Calu3 (cell line): ENCODE data around the gene CEP78. TPM values are rescaled to one million over a fixed set of nuclear protein-coding genes. Genes with fewer than 3 reads are reported as not detected.

Experiments
- Bru-seq: library from RNA; stranded (reverse); fragments of 400-500 nt; gene quantifications from one replicate; lab custom pipeline; 2021; lab: Mats Ljungman, UMichigan
- BruChase-seq, 2 experiments: library from RNA; stranded (reverse); fragments of 400-500 nt; gene quantifications; one replicate each; lab custom pipeline; 2021; lab: Mats Ljungman, UMichigan
- BruUV-seq: library from RNA; stranded (reverse); fragments of 400-500 nt; replicated peaks from 2 replicates; lab custom pipeline; 2021; lab: Mats Ljungman, UMichigan
- CTCF ChIA-PET: fragments of 300-600 bp; sonication (Branson Sonifier 250); formaldehyde crosslinking; loops from one replicate; lab custom pipeline; 2022; ENCODE audit warnings: antibody characterized with exemption; lab: Charles Lee
- DNase-seq: peaks from one replicate; pipeline ENCODE4 v3.0.0; 2022
- H3K27ac Mint-ChIP-seq: one replicate; pipeline ENCODE4 v1.8.0; 2022; ENCODE audit warnings: mixed read lengths; ENCODE audit not compliant: unreplicated experiment
- H3K27me3 Mint-ChIP-seq: one replicate; pipeline ENCODE4 v1.8.0; 2022; ENCODE audit warnings: mixed read lengths; ENCODE audit not compliant: unreplicated experiment
- H3K36me3 Mint-ChIP-seq: one replicate; pipeline ENCODE4 v1.8.0; 2022; ENCODE audit warnings: mild to moderate bottlenecking, moderate library complexity, mixed read lengths; ENCODE audit not compliant: insufficient read depth, unreplicated experiment
- H3K4me1 Mint-ChIP-seq: one replicate; pipeline ENCODE4 v1.8.0; 2022; ENCODE audit warnings: mild to moderate bottlenecking, low read depth, mixed read lengths; ENCODE audit not compliant: unreplicated experiment
- H3K4me3 Mint-ChIP-seq: one replicate; pipeline ENCODE4 v1.8.0; 2022; ENCODE audit warnings: mild to moderate bottlenecking, low read depth, moderate library complexity, mixed read lengths; ENCODE audit not compliant: unreplicated experiment
- H3K9me3 Mint-ChIP-seq: one replicate; pipeline ENCODE4 v1.8.0; 2022; ENCODE audit warnings: low read depth, mixed read lengths; ENCODE audit not compliant: unreplicated experiment
- CTCF ChIP-seq: fragments of 200-600 bp; IDR thresholded peaks from one replicate; pipeline ENCODE4 v1.8.0; 2022; ENCODE audit warnings: antibody characterized with exemption; ENCODE audit not compliant: unreplicated experiment
- intact Hi-C: fragments of 100-400 bp; cut with micrococcal nuclease; formaldehyde crosslinking; loops from one replicate; pipeline ENCODE4 v1.10.0; 2022; ENCODE audit not compliant: unreplicated experiment
- long read RNA-seq: library from polyadenylated mRNA; stranded (forward); transcript quantifications from one replicate; pipeline ENCODE4 v2.0.0, GENCODE V29; 2022
- total RNA-seq: library from RNA; stranded (reverse); gene quantifications from 2 replicates; pipeline ENCODE4 v1.2.3, GENCODE V29; 2022

The CEP78 gene, protein sequence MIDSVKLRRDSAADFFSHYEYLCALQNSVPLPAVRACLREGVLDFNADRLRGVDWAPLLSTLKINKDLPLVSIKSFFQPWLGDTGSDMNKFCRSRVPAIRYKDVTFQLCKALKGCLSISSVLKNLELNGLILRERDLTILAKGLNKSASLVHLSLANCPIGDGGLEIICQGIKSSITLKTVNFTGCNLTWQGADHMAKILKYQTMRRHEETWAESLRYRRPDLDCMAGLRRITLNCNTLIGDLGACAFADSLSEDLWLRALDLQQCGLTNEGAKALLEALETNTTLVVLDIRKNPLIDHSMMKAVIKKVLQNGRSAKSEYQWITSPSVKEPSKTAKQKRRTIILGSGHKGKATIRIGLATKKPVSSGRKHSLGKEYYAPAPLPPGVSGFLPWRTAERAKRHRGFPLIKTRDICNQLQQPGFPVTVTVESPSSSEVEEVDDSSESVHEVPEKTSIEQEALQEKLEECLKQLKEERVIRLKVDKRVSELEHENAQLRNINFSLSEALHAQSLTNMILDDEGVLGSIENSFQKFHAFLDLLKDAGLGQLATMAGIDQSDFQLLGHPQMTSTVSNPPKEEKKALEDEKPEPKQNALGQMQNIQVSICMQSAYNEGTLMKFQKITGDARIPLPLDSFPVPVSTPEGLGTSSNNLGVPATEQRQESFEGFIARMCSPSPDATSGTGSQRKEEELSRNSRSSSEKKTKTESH
- total RNA-seq (17.3 and 20.8 TPM in 2 replicates), Bru-seq, nascent RNA (percentile 61 among the genes with signal in this experiment), BruChase-seq, experiment 1, labeled RNA remaining after a 6-hour chase (percentile 71 among the genes with signal in this experiment), BruChase-seq, experiment 2, labeled RNA remaining after a 2-hour chase (percentile 68 among the genes with signal in this experiment)
- long read RNA-seq, partial matches to known transcripts: 0 of 9 reads
- long read RNA-seq, other reads (novel, unspliced or antisense): 1 of 9 reads

GRCh38 chr9:78235762-78236550 is at the start of gene CEP78:
TSS of gene CEP78 (plus strand) at chr9:78236075. CDS start at chr9:78236351, 276 bp downstream.
- Mint-ChIP-seq H3K27me3 (no peaks in the 10 kb centered on the region), H3K4me3 (no peak within 1 kb of the TSS), H3K9me3 (no peaks in the 10 kb centered on the region), H3K36me3 (peaks cover 17% of the 10 kb centered on the region), H3K4me1 (peaks cover 11% of the 10 kb centered on the region), H3K27ac (peak within 1 kb of the TSS; percentile 94)
- BruUV-seq: no TSS peak
- CTCF ChIA-PET: no interaction called here
- peak; percentile 87 for DNase-seq
- TF ChIP-seq CTCF: no peak
- intact Hi-C loops: no loop called here

DNA sequence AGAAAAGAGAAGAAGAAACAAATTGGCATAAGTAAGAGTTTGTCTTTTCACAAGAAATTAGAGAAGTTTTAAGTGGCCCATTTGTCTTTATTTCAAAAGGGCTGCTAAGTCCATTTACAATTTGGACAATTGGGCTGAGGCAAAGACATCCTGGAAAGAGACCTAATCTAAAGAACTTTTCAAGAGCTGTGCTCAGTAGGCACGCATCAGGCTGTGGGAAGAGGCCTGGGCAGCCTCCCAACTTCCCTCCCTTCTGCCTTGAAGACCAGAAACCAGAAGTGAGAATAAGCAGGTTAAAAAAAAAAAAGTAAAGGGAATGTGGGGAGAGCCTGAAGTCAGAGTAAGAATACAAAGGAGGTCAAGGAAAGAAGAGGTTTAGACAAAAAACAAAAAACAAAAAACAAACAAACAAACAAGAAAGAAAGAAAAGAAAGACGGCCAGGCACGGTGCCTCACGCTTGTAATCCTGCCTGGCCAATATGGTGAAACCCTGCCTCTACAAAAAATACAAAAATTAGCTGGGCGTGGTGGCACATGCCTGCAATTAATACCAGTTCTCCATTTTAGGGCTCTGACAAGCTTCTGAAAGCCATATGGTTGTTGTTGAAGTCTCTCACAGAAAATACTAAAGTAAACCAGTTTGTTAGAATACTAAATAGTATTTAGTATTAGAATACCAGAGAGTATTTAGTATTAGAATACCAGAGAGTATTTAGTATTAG is 48.0 kb upstream of the CEP78 start:
- TF ChIP-seq CTCF: no peak
- no peaks in the 10 kb centered on the region for H3K36me3 Mint-ChIP-seq
- no peak for DNase-seq
- CTCF ChIA-PET: no interaction called here
- H3K27ac Mint-ChIP-seq: no peak overlapping the region
- intact Hi-C loops: no loop called here
- H3K4me1 Mint-ChIP-seq: no peaks in the 10 kb centered on the region
- BruUV-seq: no TSS peak
- H3K27me3 Mint-ChIP-seq: peaks cover 12% of the 10 kb centered on the region
- H3K4me3 Mint-ChIP-seq: no peak overlapping the region
- H3K9me3 Mint-ChIP-seq: no peaks in the 10 kb centered on the region

GRCh38 chr9:78188594-78188993 is 47.3 kb upstream of the CEP78 start:
- H3K27me3 Mint-ChIP-seq: peaks cover 17% of the 10 kb centered on the region
- no TSS peak for BruUV-seq
- no peaks in the 10 kb centered on the region for H3K4me1 Mint-ChIP-seq
- intact Hi-C loops: no loop called here
- H3K36me3 Mint-ChIP-seq: no peaks in the 10 kb centered on the region
- no peak overlapping the region for H3K4me3 Mint-ChIP-seq
- no peak for TF ChIP-seq CTCF
- no peaks in the 10 kb centered on the region for H3K9me3 Mint-ChIP-seq
- no peak overlapping the region for H3K27ac Mint-ChIP-seq
- CTCF ChIA-PET: no interaction called here
- no peak for DNase-seq
